K562 (cell line): ENCODE measurements around the gene AMBRA1. TPM values are rescaled to one million over a fixed set of nuclear protein-coding genes. Genes with fewer than 3 reads are reported as not detected.

Experiments used
- DPF2 ChIP-seq: fragments of 450-650 bp; IDR thresholded peaks from 2 replicates; pipeline ENCODE4 v1.6.1; 2016
- FOXP1 ChIP-seq: sonication (generic); formaldehyde crosslinking; IDR thresholded peaks from 2 replicates; pipeline ENCODE4 v1.8.0; 2022; ENCODE audit warnings: mild to moderate bottlenecking, missing genetic modification reagents
- GABPB1 ChIP-seq: sonication (generic); formaldehyde crosslinking; IDR thresholded peaks from 2 replicates; pipeline ENCODE4 v1.8.0; 2022; ENCODE audit warnings: mild to moderate bottlenecking, missing genetic modification reagents
- KDM1A ChIP-seq, 2 experiments: fragments of 450-650 bp; IDR thresholded peaks; 2 replicates each; pipeline ENCODE4 v1.6.1; 2016; ENCODE audit warnings: mild to moderate bottlenecking in 2 of 2
- MYBL2 ChIP-seq, 2 experiments: fragments of 450-650 bp in 1 of 2; sonication (generic) in 1 of 2; formaldehyde crosslinking in 1 of 2; IDR thresholded peaks; 2 replicates each; pipeline versions ENCODE4 v1.6.1 to v1.8.1; 2017 to 2022; ENCODE audit warnings: borderline replicate concordance in 1 of 2, inconsistent platforms in 1 of 2, low read depth in 1 of 2, mild to moderate bottlenecking in 1 of 2, missing genetic modification reagents in 1 of 2, moderate library complexity in 1 of 2
- MYNN ChIP-seq, 2 experiments: sonication (generic); formaldehyde crosslinking in 1 of 2; IDR thresholded peaks; 2 replicates each; pipeline versions ENCODE4 v1.5.0 to v1.6.1; 2016 to 2020; ENCODE audit warnings: antibody characterized with exemption in 1 of 2, missing genetic modification reagents in 1 of 2
- PCBP2 ChIP-seq: fragments of 200-400 bp; formaldehyde crosslinking; IDR thresholded peaks from 2 replicates; pipeline ENCODE4 v1.6.1; 2018; ENCODE audit warnings: low read length, low read depth, mild to moderate bottlenecking, moderate library complexity; ENCODE audit not compliant: poor library complexity, severe bottlenecking
- PPARD ChIP-seq: fragments of 250-450 bp; sonication (Bioruptor Pico); IDR thresholded peaks from 2 replicates; pipeline ENCODE4 v1.8.0; 2022; ENCODE audit warnings: inconsistent platforms, mild to moderate bottlenecking, moderate library complexity
- ZNF644 ChIP-seq: fragments of 200-800 bp; sonication (Bioruptor generic); IDR thresholded peaks from 2 replicates; pipeline ENCODE4 v1.6.1; 2016; ENCODE audit warnings: low read depth, missing genetic modification characterization, missing compliant biosample characterization
- ZNF695 ChIP-seq: fragments of 450-650 bp; formaldehyde crosslinking; IDR thresholded peaks from 2 replicates; pipeline ENCODE4 v1.4.0; 2020; ENCODE audit warnings: mild to moderate bottlenecking, moderate library complexity
- polyA plus RNA-seq, 8 experiments: library from polyadenylated mRNA; depleted of rRNA in 4 of 8; stranded (reverse) in 5 of 8; unstranded in 3 of 8; fragments of >200 nt; fragmentation: Nextera tagmentation in 2 of 8; fragmentation: Illumina TruSeq in 1 of 8; extraction: Ambion mirVana in 2 of 8; extraction: Trizol in 1 of 8; gene quantifications; 2 replicates each; pipeline versions ENCODE4 v1.2.1 to v1.2.3, GENCODE V29; 2011 to 2014; ENCODE audit warnings: inconsistent platforms in 1 of 8, missing spikeins in 1 of 8
- total RNA-seq, 7 experiments: library from RNA; depleted of rRNA in 6 of 7; stranded (reverse); fragments of >200 nt in 6 of 7; fragmentation: Illumina TruSeq in 2 of 7; extraction: Trizol in 2 of 7; gene quantifications; 2 replicates each; pipeline versions ENCODE4 v1.2.1 to v1.2.3, GENCODE V29; 2011 to 2021; ENCODE audit warnings: low replicate concordance in 1 of 7
- TF ChIP-seq, protein P1 (sequence below): fragments of 450-650 bp; formaldehyde crosslinking; IDR thresholded peaks from 2 replicates; pipeline ENCODE4 v1.4.0; 2020; ENCODE audit warnings: mild to moderate bottlenecking, moderate library complexity
- TF ChIP-seq, protein P2 (sequence below): sonication (generic); formaldehyde crosslinking; IDR thresholded peaks from 2 replicates; pipeline ENCODE4 v1.8.1; 2023; ENCODE audit warnings: mild to moderate bottlenecking, missing genetic modification reagents
- TF ChIP-seq, protein P3 (sequence below): fragments of 450-650 bp; conservative IDR thresholded peaks from 2 replicates; pipeline ENCODE4 v1.6.1; 2016; ENCODE audit warnings: missing genetic modification characterization, low read depth, mild to moderate bottlenecking, missing compliant biosample characterization, moderate library complexity
- TF ChIP-seq, protein P4 (sequence below): fragments of 250-450 bp; sonication (Bioruptor Pico); IDR thresholded peaks from 2 replicates; pipeline ENCODE4 v1.5.0; 2020; ENCODE audit warnings: mild to moderate bottlenecking
- TF ChIP-seq, protein P5 (sequence below): sonication (generic); formaldehyde crosslinking; IDR thresholded peaks from 2 replicates; pipeline ENCODE4 v1.8.0; 2022; ENCODE audit warnings: mild to moderate bottlenecking, missing genetic modification reagents

AMBRA1 gene
- total and polyA plus RNA-seq, 9 of the 15 experiments (the other 6 are each of a cell fraction or from before 2014, with no cell fraction given) = 0.15 to 24.5 (median 13.0) TPM

DNA sequence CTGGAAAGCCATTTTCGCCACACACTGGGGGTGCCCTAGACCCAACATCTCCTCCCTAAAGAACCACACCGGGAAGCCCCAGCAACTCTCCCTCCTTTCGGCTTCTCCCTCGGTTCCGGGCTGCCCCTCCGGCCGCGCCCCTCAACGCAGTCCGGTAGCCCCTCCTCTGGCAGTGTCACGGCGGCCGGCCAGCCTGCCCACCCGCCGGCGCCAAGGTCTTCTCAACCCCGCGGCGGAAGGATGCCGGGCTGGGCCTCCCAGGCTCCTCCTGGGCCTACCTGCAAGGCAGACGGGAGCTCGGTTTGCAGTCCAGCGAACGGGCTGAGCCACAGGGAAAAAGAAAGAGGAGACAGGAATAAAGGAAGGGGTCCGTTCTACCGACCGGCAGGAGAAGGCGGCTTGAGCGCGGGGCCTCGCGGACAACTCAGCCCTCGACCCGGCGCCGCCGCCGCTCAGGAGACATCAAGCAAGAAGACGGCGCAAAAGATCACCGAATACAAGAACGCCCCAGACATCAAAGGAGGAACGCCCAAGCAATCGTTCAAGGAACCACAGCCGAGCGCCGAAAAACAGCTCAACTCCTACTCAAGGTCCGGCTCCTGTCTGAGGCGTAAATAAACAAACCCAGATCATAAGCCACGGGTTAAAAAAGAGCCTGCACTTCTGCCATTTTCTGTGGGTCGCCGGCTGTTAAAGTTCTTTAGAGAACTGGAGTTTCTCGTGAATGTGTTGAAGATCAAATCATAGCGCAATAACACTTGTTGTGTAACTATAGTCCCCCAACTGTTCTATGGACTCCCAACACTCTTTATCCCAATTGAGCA, at the start of gene AMBRA1 (continued):
- TF ChIP-seq KDM1A (IDR thresholded peaks at IDR 0.05) (no peak), PPARD (CRISPR knock-in tag) (no peak), DPF2 (0 out of 2 replicates have a peak, but pooled peaks have one; percentile 19), ZNF695 (CRISPR knock-in tag) (no peak), GABPB1 (CRISPR knock-in tag) (peak; percentile 60; the same call in 1 of the 2 replicates), FOXP1 (CRISPR knock-in tag) (peak; percentile 88), PCBP2 (no peak), MYNN (IDR thresholded peaks at IDR 0.05) (0 out of 2 replicates have a peak, but pooled peaks have one; percentile 39), MYNN (CRISPR knock-in tag; IDR thresholded peaks at IDR 0.05) (no peak), MYBL2 (IDR thresholded peaks at IDR 0.05; ENCODE audit: low read depth) (no peak), MYBL2 (CRISPR knock-in tag; IDR thresholded peaks at IDR 0.05; ENCODE audit: borderline replicate concordance) (no peak), ZNF644 (tag) (no peak)
- TF ChIP-seq, protein P1, sequence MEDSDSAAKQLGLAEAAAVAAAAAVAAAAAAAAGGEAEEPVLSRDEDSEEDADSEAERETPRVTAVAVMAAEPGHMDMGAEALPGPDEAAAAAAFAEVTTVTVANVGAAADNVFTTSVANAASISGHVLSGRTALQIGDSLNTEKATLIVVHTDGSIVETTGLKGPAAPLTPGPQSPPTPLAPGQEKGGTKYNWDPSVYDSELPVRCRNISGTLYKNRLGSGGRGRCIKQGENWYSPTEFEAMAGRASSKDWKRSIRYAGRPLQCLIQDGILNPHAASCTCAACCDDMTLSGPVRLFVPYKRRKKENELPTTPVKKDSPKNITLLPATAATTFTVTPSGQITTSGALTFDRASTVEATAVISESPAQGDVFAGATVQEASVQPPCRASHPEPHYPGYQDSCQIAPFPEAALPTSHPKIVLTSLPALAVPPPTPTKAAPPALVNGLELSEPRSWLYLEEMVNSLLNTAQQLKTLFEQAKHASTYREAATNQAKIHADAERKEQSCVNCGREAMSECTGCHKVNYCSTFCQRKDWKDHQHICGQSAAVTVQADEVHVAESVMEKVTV = no peak
- TF ChIP-seq, protein P2, sequence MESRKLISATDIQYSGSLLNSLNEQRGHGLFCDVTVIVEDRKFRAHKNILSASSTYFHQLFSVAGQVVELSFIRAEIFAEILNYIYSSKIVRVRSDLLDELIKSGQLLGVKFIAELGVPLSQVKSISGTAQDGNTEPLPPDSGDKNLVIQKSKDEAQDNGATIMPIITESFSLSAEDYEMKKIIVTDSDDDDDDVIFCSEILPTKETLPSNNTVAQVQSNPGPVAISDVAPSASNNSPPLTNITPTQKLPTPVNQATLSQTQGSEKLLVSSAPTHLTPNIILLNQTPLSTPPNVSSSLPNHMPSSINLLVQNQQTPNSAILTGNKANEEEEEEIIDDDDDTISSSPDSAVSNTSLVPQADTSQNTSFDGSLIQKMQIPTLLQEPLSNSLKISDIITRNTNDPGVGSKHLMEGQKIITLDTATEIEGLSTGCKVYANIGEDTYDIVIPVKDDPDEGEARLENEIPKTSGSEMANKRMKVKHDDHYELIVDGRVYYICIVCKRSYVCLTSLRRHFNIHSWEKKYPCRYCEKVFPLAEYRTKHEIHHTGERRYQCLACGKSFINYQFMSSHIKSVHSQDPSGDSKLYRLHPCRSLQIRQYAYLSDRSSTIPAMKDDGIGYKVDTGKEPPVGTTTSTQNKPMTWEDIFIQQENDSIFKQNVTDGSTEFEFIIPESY (CRISPR knock-in tag) = no peak; the same call in 1 of the 2 replicates
- TF ChIP-seq, protein P3, sequence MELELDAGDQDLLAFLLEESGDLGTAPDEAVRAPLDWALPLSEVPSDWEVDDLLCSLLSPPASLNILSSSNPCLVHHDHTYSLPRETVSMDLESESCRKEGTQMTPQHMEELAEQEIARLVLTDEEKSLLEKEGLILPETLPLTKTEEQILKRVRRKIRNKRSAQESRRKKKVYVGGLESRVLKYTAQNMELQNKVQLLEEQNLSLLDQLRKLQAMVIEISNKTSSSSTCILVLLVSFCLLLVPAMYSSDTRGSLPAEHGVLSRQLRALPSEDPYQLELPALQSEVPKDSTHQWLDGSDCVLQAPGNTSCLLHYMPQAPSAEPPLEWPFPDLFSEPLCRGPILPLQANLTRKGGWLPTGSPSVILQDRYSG (tag) = peak; percentile 88
- TF ChIP-seq, protein P4, sequence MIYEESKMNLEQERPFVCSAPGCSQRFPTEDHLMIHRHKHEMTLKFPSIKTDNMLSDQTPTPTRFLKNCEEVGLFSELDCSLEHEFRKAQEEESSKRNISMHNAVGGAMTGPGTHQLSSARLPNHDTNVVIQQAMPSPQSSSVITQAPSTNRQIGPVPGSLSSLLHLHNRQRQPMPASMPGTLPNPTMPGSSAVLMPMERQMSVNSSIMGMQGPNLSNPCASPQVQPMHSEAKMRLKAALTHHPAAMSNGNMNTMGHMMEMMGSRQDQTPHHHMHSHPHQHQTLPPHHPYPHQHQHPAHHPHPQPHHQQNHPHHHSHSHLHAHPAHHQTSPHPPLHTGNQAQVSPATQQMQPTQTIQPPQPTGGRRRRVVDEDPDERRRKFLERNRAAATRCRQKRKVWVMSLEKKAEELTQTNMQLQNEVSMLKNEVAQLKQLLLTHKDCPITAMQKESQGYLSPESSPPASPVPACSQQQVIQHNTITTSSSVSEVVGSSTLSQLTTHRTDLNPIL = no peak
- TF ChIP-seq, protein P5, sequence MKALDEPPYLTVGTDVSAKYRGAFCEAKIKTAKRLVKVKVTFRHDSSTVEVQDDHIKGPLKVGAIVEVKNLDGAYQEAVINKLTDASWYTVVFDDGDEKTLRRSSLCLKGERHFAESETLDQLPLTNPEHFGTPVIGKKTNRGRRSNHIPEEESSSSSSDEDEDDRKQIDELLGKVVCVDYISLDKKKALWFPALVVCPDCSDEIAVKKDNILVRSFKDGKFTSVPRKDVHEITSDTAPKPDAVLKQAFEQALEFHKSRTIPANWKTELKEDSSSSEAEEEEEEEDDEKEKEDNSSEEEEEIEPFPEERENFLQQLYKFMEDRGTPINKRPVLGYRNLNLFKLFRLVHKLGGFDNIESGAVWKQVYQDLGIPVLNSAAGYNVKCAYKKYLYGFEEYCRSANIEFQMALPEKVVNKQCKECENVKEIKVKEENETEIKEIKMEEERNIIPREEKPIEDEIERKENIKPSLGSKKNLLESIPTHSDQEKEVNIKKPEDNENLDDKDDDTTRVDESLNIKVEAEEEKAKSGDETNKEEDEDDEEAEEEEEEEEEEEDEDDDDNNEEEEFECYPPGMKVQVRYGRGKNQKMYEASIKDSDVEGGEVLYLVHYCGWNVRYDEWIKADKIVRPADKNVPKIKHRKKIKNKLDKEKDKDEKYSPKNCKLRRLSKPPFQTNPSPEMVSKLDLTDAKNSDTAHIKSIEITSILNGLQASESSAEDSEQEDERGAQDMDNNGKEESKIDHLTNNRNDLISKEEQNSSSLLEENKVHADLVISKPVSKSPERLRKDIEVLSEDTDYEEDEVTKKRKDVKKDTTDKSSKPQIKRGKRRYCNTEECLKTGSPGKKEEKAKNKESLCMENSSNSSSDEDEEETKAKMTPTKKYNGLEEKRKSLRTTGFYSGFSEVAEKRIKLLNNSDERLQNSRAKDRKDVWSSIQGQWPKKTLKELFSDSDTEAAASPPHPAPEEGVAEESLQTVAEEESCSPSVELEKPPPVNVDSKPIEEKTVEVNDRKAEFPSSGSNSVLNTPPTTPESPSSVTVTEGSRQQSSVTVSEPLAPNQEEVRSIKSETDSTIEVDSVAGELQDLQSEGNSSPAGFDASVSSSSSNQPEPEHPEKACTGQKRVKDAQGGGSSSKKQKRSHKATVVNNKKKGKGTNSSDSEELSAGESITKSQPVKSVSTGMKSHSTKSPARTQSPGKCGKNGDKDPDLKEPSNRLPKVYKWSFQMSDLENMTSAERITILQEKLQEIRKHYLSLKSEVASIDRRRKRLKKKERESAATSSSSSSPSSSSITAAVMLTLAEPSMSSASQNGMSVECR (CRISPR knock-in tag) = peak; percentile 83
